Measurements from ENCODE around the gene HSH2D.

The HSH2D gene

GRCh38 chr19:16160943-16161560, 17.6 kb downstream of the HSH2D start:
- TF ChIP-seq POU6F1 (CRISPR knock-in tag; IDR thresholded peaks at IDR 0.05; ENCODE audit: borderline replicate concordance, low read depth), result no peak
- TF ChIP-seq CSDC2 (CRISPR knock-in tag; IDR thresholded peaks at IDR 0.05), result no peak
- no peak for TF ChIP-seq PPARA (CRISPR knock-in tag; IDR thresholded peaks at IDR 0.05; ENCODE audit: borderline replicate concordance)
- no peak for TF ChIP-seq PATZ1 (CRISPR knock-in tag; IDR thresholded peaks at IDR 0.05; ENCODE audit: borderline replicate concordance)
- no peak for TF ChIP-seq TCF4 (CRISPR knock-in tag; IDR thresholded peaks at IDR 0.05; ENCODE audit: borderline replicate concordance)
- no peak for TF ChIP-seq ZNF8 (CRISPR knock-in tag; IDR thresholded peaks at IDR 0.05)
- TF ChIP-seq ZFP30 (CRISPR knock-in tag; IDR thresholded peaks at IDR 0.05), result no peak
- no peak for TF ChIP-seq CREB5 (CRISPR knock-in tag; IDR thresholded peaks at IDR 0.05; ENCODE audit: low read depth)
- TF ChIP-seq CSRNP3 (CRISPR knock-in tag; IDR thresholded peaks at IDR 0.05), result no peak
- no peak for TF ChIP-seq ZFP3 (CRISPR knock-in tag; IDR thresholded peaks at IDR 0.05)

GRCh38 chr19:16161840-16162239, 18.4 kb downstream of the HSH2D start:
- ATAC-seq, result peak; percentile 83
- TF ChIP-seq POU6F1 (CRISPR knock-in tag; IDR thresholded peaks at IDR 0.05; ENCODE audit: borderline replicate concordance, low read depth) (no peak), BACH2 (CRISPR knock-in tag; IDR thresholded peaks at IDR 0.05; ENCODE audit: borderline replicate concordance) (no peak), CSRNP3 (CRISPR knock-in tag; IDR thresholded peaks at IDR 0.05) (no peak), CREB5 (CRISPR knock-in tag; IDR thresholded peaks at IDR 0.05; ENCODE audit: low read depth) (no peak), OSR1 (CRISPR knock-in tag; IDR thresholded peaks at IDR 0.05) (no peak), ZFP3 (CRISPR knock-in tag; IDR thresholded peaks at IDR 0.05) (no peak), TSHZ2 (CRISPR knock-in tag; IDR thresholded peaks at IDR 0.05) (no peak), ZNF70 (CRISPR knock-in tag; IDR thresholded peaks at IDR 0.05) (no peak), CSDC2 (CRISPR knock-in tag; IDR thresholded peaks at IDR 0.05) (no peak), TCF4 (CRISPR knock-in tag; IDR thresholded peaks at IDR 0.05; ENCODE audit: borderline replicate concordance) (no peak), ZNF8 (CRISPR knock-in tag; IDR thresholded peaks at IDR 0.05) (no peak), ARNTL (CRISPR knock-in tag; IDR thresholded peaks at IDR 0.05; ENCODE audit: borderline replicate concordance, low read depth) (no peak)

More at GRCh38 chr19:16160943-16161560, 17.6 kb downstream of the HSH2D start:
- ATAC-seq, result peak; percentile 71

Data from SK-N-SH treated with all-trans-retinoic acid at 6 μM for 48 hours (cell line).